Activated naive CD8-positive, alpha-beta T cell treated with anti-CD3 and anti-CD28 coated beads, Interleukin-2, amount 50 U/mL, for 24 hours (primary cell): ENCODE results near the gene GPS1.
"Not testable (repeated sequence)": the region's sequence is repeated elsewhere in the genome, so short reads cannot be mapped to it uniquely, and the experiment has no call there.

ENCODE experiments used
- ATAC-seq: fragments of 150-1000 bp; cut with Tn5 transposase; one replicate; pipeline ENCODE4 v1.10.0; 2021
- DNase-seq: peaks from one replicate; pipeline ENCODE4 v3.0.0; 2021
- H3K27ac Mint-ChIP-seq: one replicate; pipeline ENCODE4 v1.8.0; 2021; ENCODE audit warnings: mild to moderate bottlenecking, mixed read lengths
- H3K27me3 Mint-ChIP-seq: one replicate; pipeline ENCODE4 v1.8.0; 2021; ENCODE audit warnings: mixed read lengths
- H3K36me3 Mint-ChIP-seq: one replicate; pipeline ENCODE4 v1.8.0; 2021; ENCODE audit warnings: low read depth, mixed read lengths
- H3K4me1 Mint-ChIP-seq: one replicate; pipeline ENCODE4 v1.8.0; 2021; ENCODE audit warnings: mixed read lengths
- H3K4me3 Mint-ChIP-seq: one replicate; pipeline ENCODE4 v1.8.0; 2021; ENCODE audit warnings: mild to moderate bottlenecking, moderate library complexity, mixed read lengths
- H3K9me3 Mint-ChIP-seq: one replicate; pipeline ENCODE4 v1.8.0; 2021; ENCODE audit warnings: mixed read lengths

Gene GPS1

GRCh38 chr17:82030470-82031302 is 21.0 kb upstream of the GPS1 start:
- peaks cover 13% of the 10 kb centered on the region for H3K4me1 Mint-ChIP-seq
- DNase-seq (peak; percentile 84), ATAC-seq (peak; percentile 68)
- no peaks in the 10 kb centered on the region for H3K27me3 Mint-ChIP-seq
- H3K27ac Mint-ChIP-seq = no peak overlapping the region
- H3K36me3 Mint-ChIP-seq = peaks cover 5% of the 10 kb centered on the region
- H3K4me3 Mint-ChIP-seq = peak overlapping the region; percentile 70
- no peaks in the 10 kb centered on the region for H3K9me3 Mint-ChIP-seq

DNA sequence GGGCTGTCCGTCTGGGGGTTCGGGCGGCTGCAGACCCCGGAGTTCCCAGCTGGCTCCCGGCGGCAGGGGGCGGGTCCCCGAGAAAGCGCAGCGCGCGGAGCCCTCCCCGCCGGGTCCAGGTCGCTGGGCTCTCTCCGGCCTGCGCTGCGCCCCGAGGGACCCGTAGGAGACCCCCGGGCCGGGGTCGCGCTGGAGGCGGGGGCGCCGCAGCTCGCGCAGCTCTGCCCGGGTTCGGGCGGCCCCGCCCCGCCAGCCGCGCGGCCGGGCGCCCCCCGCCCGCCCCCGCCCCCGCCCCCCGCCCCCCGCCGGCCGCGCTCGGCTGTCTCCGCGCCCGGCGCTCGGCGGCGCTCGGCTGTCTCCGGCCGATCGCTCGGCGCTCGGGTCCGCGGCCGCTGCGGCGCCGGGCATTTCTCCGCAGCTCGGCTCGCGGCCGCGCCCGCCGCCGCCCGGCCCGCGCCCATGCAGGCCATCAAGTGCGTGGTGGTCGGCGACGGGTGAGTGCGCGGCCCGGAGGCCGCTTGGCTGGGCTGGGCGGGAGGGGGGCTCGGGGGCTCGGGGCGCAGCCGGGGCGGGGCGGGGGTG is 20.3 kb upstream of the GPS1 start, which contains the start of gene RAC3:
Gene RAC3 (plus strand): TSS at position 376 of the 582 bp plus-strand sequence. CDS start 84 bp downstream, at position 460.
- H3K27ac Mint-ChIP-seq = no peak within 1 kb of the TSS
- peak within 1 kb of the TSS; percentile 70 for H3K4me3 Mint-ChIP-seq
- peak; percentile 31 for ATAC-seq
- peaks cover 5% of the 10 kb centered on the region for H3K36me3 Mint-ChIP-seq
- H3K4me1 Mint-ChIP-seq = peaks cover 18% of the 10 kb centered on the region
- H3K9me3 Mint-ChIP-seq = no peaks in the 10 kb centered on the region
- no peaks in the 10 kb centered on the region for H3K27me3 Mint-ChIP-seq
- DNase-seq = no peak

- peaks cover 5% of the 10 kb centered on the region for H3K36me3 Mint-ChIP-seq
- no peaks in the 10 kb centered on the region for H3K9me3 Mint-ChIP-seq
- peaks cover 20% of the 10 kb centered on the region for H3K4me1 Mint-ChIP-seq
- peak; percentile 48 for ATAC-seq
- peak overlapping the region; percentile 32 for H3K4me3 Mint-ChIP-seq
- H3K27ac Mint-ChIP-seq = no peak overlapping the region
- peak; percentile 50 for DNase-seq
- H3K27me3 Mint-ChIP-seq = no peaks in the 10 kb centered on the region
These were observed 19.6 kb upstream of the GPS1 start for GRCh38 chr17:82031885-82032627.

DNA sequence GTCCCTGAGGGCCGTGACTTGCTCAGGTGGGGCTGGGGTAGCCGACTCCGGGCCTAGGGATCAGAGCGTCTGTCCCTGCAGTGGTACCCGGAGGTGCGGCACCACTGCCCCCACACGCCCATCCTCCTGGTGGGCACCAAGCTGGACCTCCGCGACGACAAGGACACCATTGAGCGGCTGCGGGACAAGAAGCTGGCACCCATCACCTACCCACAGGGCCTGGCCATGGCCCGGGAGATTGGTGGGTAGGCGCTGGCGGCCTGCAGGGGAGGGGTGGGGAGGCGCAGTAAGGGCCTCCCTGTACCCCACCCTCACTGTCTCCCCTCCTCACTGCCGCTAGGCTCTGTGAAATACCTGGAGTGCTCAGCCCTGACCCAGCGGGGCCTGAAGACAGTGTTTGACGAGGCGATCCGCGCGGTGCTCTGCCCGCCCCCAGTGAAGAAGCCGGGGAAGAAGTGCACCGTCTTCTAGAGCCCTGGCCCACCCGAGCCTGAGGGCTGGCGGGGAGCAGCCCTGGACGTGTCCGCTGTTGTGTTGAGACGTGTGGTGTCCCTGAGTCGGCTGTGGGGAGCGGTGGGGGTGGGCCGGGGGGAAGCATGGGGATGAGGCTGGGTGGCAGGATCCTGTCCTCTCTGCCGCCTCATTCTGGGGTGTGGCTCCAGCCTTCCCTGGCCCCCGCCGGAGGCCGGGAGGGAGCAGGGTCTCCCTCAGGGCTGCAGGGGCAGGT is 18.2 kb upstream of the GPS1 start:
- peaks cover 25% of the 10 kb centered on the region for H3K4me1 Mint-ChIP-seq
- ATAC-seq (no peak), DNase-seq (no peak)
- no peak overlapping the region for H3K27ac Mint-ChIP-seq
- no peak overlapping the region for H3K4me3 Mint-ChIP-seq
- no peaks in the 10 kb centered on the region for H3K27me3 Mint-ChIP-seq
- no peaks in the 10 kb centered on the region for H3K9me3 Mint-ChIP-seq
- H3K36me3 Mint-ChIP-seq = peaks cover 5% of the 10 kb centered on the region

DNA sequence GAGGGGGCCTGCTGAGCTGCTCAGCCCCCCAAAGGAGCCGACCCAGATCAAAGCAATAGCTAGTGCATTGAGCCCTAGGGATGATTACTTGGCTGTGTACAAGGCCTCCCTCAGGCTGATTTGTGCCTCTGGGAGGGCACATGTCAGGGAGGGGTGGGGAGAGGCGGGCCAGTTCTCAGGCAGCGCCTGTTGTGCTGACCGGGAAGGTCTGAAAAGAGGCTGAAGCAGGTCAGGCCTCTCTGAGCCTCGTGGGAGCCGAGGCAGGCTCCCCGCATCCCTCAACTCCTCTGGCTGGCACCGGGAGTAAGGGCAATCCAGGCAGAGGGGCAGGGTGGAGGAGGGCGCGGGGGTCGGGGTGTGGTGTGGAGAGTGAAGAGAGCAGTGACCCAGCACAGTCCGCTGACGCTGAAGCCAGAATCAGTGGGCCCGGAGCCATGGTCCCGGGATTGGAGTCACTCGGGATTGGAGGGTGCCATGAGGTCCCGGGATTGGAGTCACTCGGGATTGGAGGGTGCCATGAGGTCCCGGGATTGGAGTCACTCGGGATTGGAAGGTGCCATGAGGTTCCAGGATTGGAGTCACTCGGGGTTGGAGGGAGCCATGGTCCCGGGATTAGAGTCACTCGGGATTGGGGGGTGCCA is 17.2 kb upstream of the GPS1 start:
- H3K9me3 Mint-ChIP-seq = no peaks in the 10 kb centered on the region
- no peak overlapping the region for H3K4me3 Mint-ChIP-seq
- H3K36me3 Mint-ChIP-seq = peaks cover 5% of the 10 kb centered on the region
- peaks cover 29% of the 10 kb centered on the region for H3K4me1 Mint-ChIP-seq
- no peaks in the 10 kb centered on the region for H3K27me3 Mint-ChIP-seq
- ATAC-seq (no peak), DNase-seq (no peak)
- no peak overlapping the region for H3K27ac Mint-ChIP-seq

GRCh38 chr17:82035488-82035887 is 16.2 kb upstream of the GPS1 start:
- H3K36me3 Mint-ChIP-seq = peaks cover 5% of the 10 kb centered on the region
- H3K4me1 Mint-ChIP-seq = peaks cover 25% of the 10 kb centered on the region
- ATAC-seq (no peak), DNase-seq (no peak)
- H3K27me3 Mint-ChIP-seq = no peaks in the 10 kb centered on the region
- no peak overlapping the region for H3K27ac Mint-ChIP-seq
- H3K9me3 Mint-ChIP-seq = no peaks in the 10 kb centered on the region
- peak overlapping the region; percentile 78 for H3K4me3 Mint-ChIP-seq

GRCh38 chr17:82035956-82036633 is 15.6 kb upstream of the GPS1 start:
- no peaks in the 10 kb centered on the region for H3K27me3 Mint-ChIP-seq
- H3K27ac Mint-ChIP-seq = no peak overlapping the region
- peaks cover 5% of the 10 kb centered on the region for H3K36me3 Mint-ChIP-seq
- peak overlapping the region; percentile 78 for H3K4me3 Mint-ChIP-seq
- DNase-seq = no peak
- ATAC-seq = no peak
- no peaks in the 10 kb centered on the region for H3K9me3 Mint-ChIP-seq
- peaks cover 23% of the 10 kb centered on the region for H3K4me1 Mint-ChIP-seq

- Mint-ChIP-seq H3K27ac (no peak overlapping the region), H3K4me3 (peak overlapping the region; percentile 78), H3K4me1 (peaks cover 23% of the 10 kb centered on the region), H3K27me3 (no peaks in the 10 kb centered on the region), H3K9me3 (no peaks in the 10 kb centered on the region), H3K36me3 (peaks cover 5% of the 10 kb centered on the region)
- ATAC-seq (no peak), DNase-seq (no peak)
These were observed 15.0 kb upstream of the GPS1 start for GRCh38 chr17:82036634-82037091.

- Mint-ChIP-seq H3K4me1 (peaks cover 23% of the 10 kb centered on the region), H3K36me3 (peaks cover 5% of the 10 kb centered on the region), H3K4me3 (peak within 1 kb of the TSS; percentile 78), H3K9me3 (no peaks in the 10 kb centered on the region), H3K27me3 (no peaks in the 10 kb centered on the region), H3K27ac (peak within 1 kb of the TSS; percentile 80)
- peak; percentile 96 for ATAC-seq
- DNase-seq = peak; percentile 97
These were observed 14.4 kb upstream of the GPS1 start, which contains the start of gene DCXR for GRCh38 chr17:82037092-82037888. Gene DCXR (minus strand): TSS chr17:82037697. CDS start chr17:82037682, 15 bp downstream.

- H3K27me3 Mint-ChIP-seq = no peaks in the 10 kb centered on the region
- H3K4me3 Mint-ChIP-seq = peak overlapping the region; percentile 78
- DNase-seq = no peak
These were observed 13.9 kb upstream of the GPS1 start for GRCh38 chr17:82037889-82038195.

GRCh38 chr17:82038796-82039409 is 12.8 kb upstream of the GPS1 start:
- ATAC-seq, H3K36me3 Mint-ChIP-seq, DNase-seq, H3K27me3 Mint-ChIP-seq, H3K4me3 Mint-ChIP-seq, H3K9me3 Mint-ChIP-seq, H3K27ac Mint-ChIP-seq: not testable (repeated sequence)
- H3K4me1 Mint-ChIP-seq = peaks cover 22% of the 10 kb centered on the region

More at GRCh38 chr17:82037889-82038195, 13.9 kb upstream of the GPS1 start:
- Mint-ChIP-seq H3K27ac (peak overlapping the region; percentile 80), H3K4me1 (peaks cover 23% of the 10 kb centered on the region), H3K36me3 (peaks cover 5% of the 10 kb centered on the region), H3K9me3 (no peaks in the 10 kb centered on the region)
- no peak for ATAC-seq

DNA sequence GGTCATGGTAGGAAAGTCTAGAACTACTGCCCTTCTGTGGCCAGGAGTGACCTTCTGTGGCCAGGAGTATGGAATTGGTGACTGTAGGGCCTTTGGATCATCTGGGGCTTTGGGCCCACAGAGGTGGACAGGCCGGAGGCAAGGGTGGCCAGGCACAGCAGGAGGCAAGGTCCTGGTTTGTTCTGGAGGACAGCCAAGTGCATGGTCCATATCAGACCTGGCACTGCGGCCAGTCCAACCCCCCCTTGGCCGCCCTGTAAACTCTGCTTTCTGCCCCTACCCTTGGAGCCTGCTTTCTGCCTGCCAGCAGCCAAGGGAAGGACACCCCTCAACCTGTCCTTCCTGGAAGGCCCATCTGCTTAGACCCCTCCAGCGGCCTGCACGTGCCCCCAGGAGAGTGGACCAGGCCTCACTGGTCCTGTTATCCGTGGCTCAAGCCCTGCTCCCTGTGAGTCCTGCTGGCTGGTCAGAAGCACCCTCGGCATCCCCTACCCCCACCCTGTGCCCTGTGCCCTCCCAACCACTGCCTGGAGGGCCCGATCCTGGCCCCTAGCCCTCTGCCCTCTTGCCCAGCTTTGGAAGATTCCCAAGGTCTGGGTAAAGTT is 11.9 kb upstream of the GPS1 start:
- no peaks in the 10 kb centered on the region for H3K9me3 Mint-ChIP-seq
- DNase-seq = no peak
- no peaks in the 10 kb centered on the region for H3K27me3 Mint-ChIP-seq
- no peak overlapping the region for H3K4me3 Mint-ChIP-seq
- peaks cover 5% of the 10 kb centered on the region for H3K36me3 Mint-ChIP-seq
- H3K27ac Mint-ChIP-seq = no peak overlapping the region
- H3K4me1 Mint-ChIP-seq = peaks cover 22% of the 10 kb centered on the region
- ATAC-seq = no peak
